Duodenal mucosa (tissue), 2 donors: ENCODE data around the gene FKBP8.

Experiments
- H3K27ac ChIP-seq: one replicate; pipeline ENCODE4 v1.7.0; 2013; ENCODE audit warnings: low read depth, low read length
- H3K27me3 ChIP-seq, 2 donors: one replicate each; pipeline ENCODE4 v1.7.0; 2013; ENCODE audit warnings: low read length in 2 of 2, control low read depth in 1 of 2; ENCODE audit not compliant: insufficient read depth in 2 of 2, control insufficient read depth in 1 of 2
- H3K36me3 ChIP-seq, 2 donors: one replicate each; pipeline ENCODE4 v1.7.0; 2013; ENCODE audit warnings: low read length in 2 of 2, control low read depth in 1 of 2; ENCODE audit not compliant: insufficient read depth in 2 of 2, control insufficient read depth in 1 of 2
- H3K4me1 ChIP-seq, 2 donors: one replicate each; pipeline ENCODE4 v1.7.0; 2013; ENCODE audit warnings: low read length in 2 of 2, control low read depth in 1 of 2; ENCODE audit not compliant: insufficient read depth in 2 of 2, control insufficient read depth in 1 of 2
- H3K4me3 ChIP-seq, 2 donors: one replicate each; pipeline ENCODE4 v1.7.0; 2013; ENCODE audit warnings: low read length in 2 of 2, low read depth in 1 of 2
- H3K9ac ChIP-seq, 2 donors: one replicate each; pipeline ENCODE4 v1.7.0; 2013; ENCODE audit warnings: low read length in 2 of 2, low read depth in 1 of 2
- H3K9me3 ChIP-seq, 2 donors: one replicate each; pipeline ENCODE4 v1.7.0; 2013; ENCODE audit warnings: low read length in 2 of 2, control low read depth in 1 of 2; ENCODE audit not compliant: control insufficient read depth in 1 of 2

Gene FKBP8

GRCh38 chr19:18510216-18510615 is 33.2 kb downstream of the FKBP8 start:
- Histone ChIP-seq H3K9ac (no peak overlapping the region), H3K27me3 (no peaks in the 10 kb centered on the region), H3K36me3 (no peaks in the 10 kb centered on the region), H3K9me3 (no peaks in the 10 kb centered on the region), H3K4me3 (no peak overlapping the region), H3K27ac (no peak overlapping the region), H3K4me1 (peaks cover 49 to 64% of the 10 kb centered on the region in 2 donors)

DNA sequence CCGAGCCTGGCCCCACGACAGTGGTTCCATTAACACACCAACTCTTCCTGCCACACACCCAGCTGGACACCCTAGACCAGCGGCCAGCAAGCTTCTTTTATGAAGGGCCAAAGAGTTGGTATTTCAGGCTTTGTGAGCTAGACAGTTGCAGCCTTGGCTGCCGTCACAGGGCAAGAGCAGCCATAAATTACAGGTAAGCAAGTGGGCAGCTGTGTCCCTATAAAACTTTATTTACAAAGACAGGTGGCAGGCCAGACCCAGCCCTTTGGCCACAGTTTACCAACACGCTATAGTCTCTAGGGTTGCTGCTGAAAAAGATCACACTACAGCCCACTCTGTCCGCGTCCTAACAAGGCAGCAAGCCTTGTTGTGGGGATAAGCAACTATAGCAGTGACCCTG is 34.8 kb downstream of the FKBP8 start:
- no peaks in the 10 kb centered on the region for H3K27me3 ChIP-seq
- H3K9me3 ChIP-seq: no peaks in the 10 kb centered on the region
- peak overlapping the region in 1 of 2 donors; percentile 0 for H3K9ac ChIP-seq
- H3K36me3 ChIP-seq: no peaks in the 10 kb centered on the region
- peaks cover 56 to 70% of the 10 kb centered on the region in 2 donors for H3K4me1 ChIP-seq
- no peak overlapping the region for H3K4me3 ChIP-seq
- H3K27ac ChIP-seq: no peak overlapping the region

DNA sequence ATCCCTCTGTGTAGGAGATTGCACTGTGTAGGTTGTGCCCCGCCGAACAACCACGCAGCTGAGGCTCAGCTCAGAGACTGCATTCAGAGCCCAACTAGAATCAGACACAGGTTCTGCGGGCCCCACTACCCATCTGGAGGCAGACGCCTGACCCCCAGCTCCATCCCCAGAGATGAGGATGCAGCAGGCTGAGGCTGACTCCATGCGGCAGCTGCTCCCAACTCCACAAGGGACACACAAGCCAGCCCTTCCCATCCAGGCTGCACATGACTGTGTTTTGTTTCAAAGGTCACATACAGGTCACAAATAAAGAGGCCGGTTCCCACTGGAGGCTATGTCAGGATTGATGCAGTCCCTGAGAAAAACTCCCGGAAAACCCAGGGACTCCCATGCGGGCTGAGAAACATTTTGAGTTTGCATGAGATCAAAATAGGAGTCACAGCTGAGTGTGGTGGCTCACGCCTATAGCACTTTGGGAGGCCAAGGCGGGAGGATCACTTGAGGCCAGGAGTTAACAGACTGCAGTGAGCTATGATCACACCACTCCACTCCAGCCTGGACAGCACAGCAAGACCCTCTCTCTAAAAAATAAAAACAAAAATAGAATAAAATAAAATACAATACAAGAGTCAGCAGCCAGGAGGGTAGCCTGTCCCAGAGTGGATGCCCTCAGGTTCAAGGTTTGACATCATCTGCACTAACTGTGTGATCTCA is 35.5 kb downstream of the FKBP8 start:
- H3K27ac ChIP-seq: peak overlapping the region; percentile 27
- H3K4me1 ChIP-seq: peaks cover 63 to 72% of the 10 kb centered on the region in 2 donors
- H3K27me3 ChIP-seq: no peaks in the 10 kb centered on the region
- no peaks in the 10 kb centered on the region for H3K9me3 ChIP-seq
- H3K9ac ChIP-seq: peak overlapping the region; percentile 50 to 54
- H3K36me3 ChIP-seq: no peaks in the 10 kb centered on the region
- H3K4me3 ChIP-seq: peak overlapping the region; percentile 10 to 43

- H3K9me3 ChIP-seq: no peaks in the 10 kb centered on the region
- H3K27ac ChIP-seq: peak overlapping the region; percentile 27
- H3K36me3 ChIP-seq: no peaks in the 10 kb centered on the region
- H3K9ac ChIP-seq: peak overlapping the region; percentile 50 to 54
- H3K4me3 ChIP-seq: peak overlapping the region; percentile 10 to 43
- H3K27me3 ChIP-seq: no peaks in the 10 kb centered on the region
- peaks cover 68 to 76% of the 10 kb centered on the region in 2 donors for H3K4me1 ChIP-seq
Observed at GRCh38 chr19:18507021-18507726, 36.2 kb downstream of the FKBP8 start.

- Histone ChIP-seq H3K9ac (peak overlapping the region; percentile 50 to 54), H3K9me3 (no peaks in the 10 kb centered on the region), H3K4me3 (peak overlapping the region; percentile 1 to 43), H3K27me3 (no peaks in the 10 kb centered on the region), H3K4me1 (peaks cover 77 to 85% of the 10 kb centered on the region in 2 donors), H3K36me3 (no peaks in the 10 kb centered on the region), H3K27ac (no peak overlapping the region)
Observed at GRCh38 chr19:18506101-18506930, 37.1 kb downstream of the FKBP8 start.

- Histone ChIP-seq H3K4me3 (peak overlapping the region; percentile 6 to 43), H3K9ac (peak overlapping the region; percentile 49 to 50), H3K9me3 (no peaks in the 10 kb centered on the region), H3K4me1 (peaks cover 87 to 88% of the 10 kb centered on the region in 2 donors), H3K27ac (peak overlapping the region; percentile 53), H3K27me3 (no peaks in the 10 kb centered on the region), H3K36me3 (no peaks in the 10 kb centered on the region)
Observed at GRCh38 chr19:18504886-18505610, 38.3 kb downstream of the FKBP8 start.

- H3K4me1 ChIP-seq: peaks cover 94 to 95% of the 10 kb centered on the region in 2 donors
- peak overlapping the region; percentile 49 to 50 for H3K9ac ChIP-seq
- H3K36me3 ChIP-seq: no peaks in the 10 kb centered on the region
- no peaks in the 10 kb centered on the region for H3K27me3 ChIP-seq
- H3K4me3 ChIP-seq: peak overlapping the region; percentile 43 to 57
- peak overlapping the region; percentile 53 for H3K27ac ChIP-seq
- H3K9me3 ChIP-seq: no peaks in the 10 kb centered on the region
Observed at GRCh38 chr19:18503971-18504885, 39.1 kb downstream of the FKBP8 start.

DNA sequence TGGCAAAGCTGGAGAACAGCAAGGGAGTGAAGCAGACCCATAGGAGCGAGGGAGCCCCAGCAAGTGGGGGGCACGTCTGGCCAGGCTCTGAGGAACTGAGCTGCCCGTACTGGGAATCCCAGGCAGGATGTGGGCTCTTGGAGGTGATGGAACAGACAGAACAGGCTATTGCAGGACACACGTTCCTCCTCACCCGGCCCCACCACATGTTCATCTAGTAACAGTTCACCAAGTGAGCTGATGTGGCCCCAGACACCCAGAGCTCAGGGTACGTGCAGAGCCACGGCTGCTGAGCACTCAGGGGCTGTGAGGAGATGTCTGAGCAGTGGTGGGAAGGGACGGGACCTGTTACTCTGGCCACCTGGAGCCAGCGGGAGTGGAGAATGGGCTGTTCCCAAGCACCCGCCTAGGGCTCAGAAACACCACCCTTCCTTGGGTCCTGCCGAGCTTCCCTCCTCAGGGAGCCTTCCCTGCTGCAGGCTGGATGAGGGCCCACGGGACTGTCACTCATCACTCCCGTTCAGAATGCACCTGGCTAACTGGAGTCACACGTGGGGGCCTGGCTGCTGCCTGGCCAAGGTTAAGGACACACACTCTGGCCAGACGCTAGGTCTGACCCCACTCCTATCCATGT is 39.9 kb downstream of the FKBP8 start:
- H3K27ac ChIP-seq: peak overlapping the region; percentile 53
- H3K9ac ChIP-seq: peak overlapping the region; percentile 44 to 49

More for the DNA sequence above, 39.9 kb downstream of the FKBP8 start:
- H3K36me3 ChIP-seq: no peaks in the 10 kb centered on the region
- H3K27me3 ChIP-seq: no peaks in the 10 kb centered on the region
- H3K9me3 ChIP-seq: no peaks in the 10 kb centered on the region
- peak overlapping the region; percentile 43 to 57 for H3K4me3 ChIP-seq
- H3K4me1 ChIP-seq: peaks cover 94 to 95% of the 10 kb centered on the region in 2 donors
